Astrocyte (in vitro differentiated cells and primary cell): Measurements from ENCODE around the gene NID2. TPM values are rescaled to one million over a fixed set of nuclear protein-coding genes. Genes with fewer than 3 reads are reported as not detected.
A peak's percentile ranks its signal among the peaks of the same experiment; 100 is the strongest.

ENCODE experiments used
- DNase-seq: peaks from one replicate; pipeline ENCODE4 v3.0.0-alpha.2; 2010; ENCODE audit warnings: low read depth
- FAIRE-seq: peaks from 2 replicates; lab custom pipeline; 2011; peaks lifted over from hg19 to GRCh38; lab: Jason Lieb, UNC
- H2AFZ ChIP-seq: 2 replicates; pipeline ENCODE4 v1.6.0; 2012; ENCODE audit warnings: low read depth, low read length, inconsistent platforms
- H3K27ac ChIP-seq: 2 replicates; pipeline ENCODE4 v1.5.1; 2011; ENCODE audit warnings: low read depth, low read length, inconsistent platforms
- H3K27me3 ChIP-seq: 2 replicates; pipeline ENCODE4 v1.6.0; 2011; ENCODE audit warnings: low read length, inconsistent platforms; ENCODE audit not compliant: insufficient read depth
- H3K36me3 ChIP-seq: 2 replicates; pipeline ENCODE4 v1.5.1; 2011; ENCODE audit warnings: low read length, inconsistent platforms; ENCODE audit not compliant: insufficient read depth
- H3K4me1 ChIP-seq: 2 replicates; pipeline ENCODE4 v1.5.1; 2011; ENCODE audit warnings: low read length, inconsistent platforms; ENCODE audit not compliant: insufficient read depth
- H3K4me2 ChIP-seq: 2 replicates; pipeline ENCODE4 v1.6.0; 2012; ENCODE audit warnings: low read length, inconsistent platforms
- H3K4me3 ChIP-seq: 2 replicates; pipeline ENCODE4 v1.5.1; 2011; ENCODE audit warnings: low read depth, mild to moderate bottlenecking, low read length, inconsistent platforms; ENCODE audit not compliant: insufficient read depth
- H3K79me2 ChIP-seq: 2 replicates; pipeline ENCODE4 v1.6.0; 2012; ENCODE audit warnings: mild to moderate bottlenecking, low read length, inconsistent platforms; ENCODE audit not compliant: insufficient read depth
- H3K9ac ChIP-seq: 2 replicates; pipeline ENCODE4 v1.6.0; 2012; ENCODE audit warnings: mild to moderate bottlenecking, low read length, inconsistent platforms
- H3K9me3 ChIP-seq: 2 replicates; pipeline ENCODE4 v1.5.1; 2012; ENCODE audit warnings: low read depth, mild to moderate bottlenecking, low read length, inconsistent platforms; ENCODE audit not compliant: insufficient read depth
- H4K20me1 ChIP-seq: 2 replicates; pipeline ENCODE4 v1.6.0; 2012; ENCODE audit warnings: low read length, inconsistent platforms; ENCODE audit not compliant: insufficient read depth
- H3K27ac Mint-ChIP-seq: one replicate; pipeline ENCODE4 v1.8.0; 2021; ENCODE audit warnings: mild to moderate bottlenecking, mixed read lengths; ENCODE audit not compliant: unreplicated experiment
- H3K27me3 Mint-ChIP-seq: one replicate; pipeline ENCODE4 v1.8.0; 2021; ENCODE audit warnings: low read depth, mixed read lengths; ENCODE audit not compliant: unreplicated experiment
- H3K36me3 Mint-ChIP-seq: one replicate; pipeline ENCODE4 v1.8.0; 2021; ENCODE audit warnings: low read depth, mixed read lengths; ENCODE audit not compliant: unreplicated experiment
- H3K4me1 Mint-ChIP-seq: one replicate; pipeline ENCODE4 v1.8.0; 2021; ENCODE audit warnings: low read depth, mixed read lengths; ENCODE audit not compliant: unreplicated experiment
- H3K4me3 Mint-ChIP-seq: one replicate; pipeline ENCODE4 v1.8.0; 2021; ENCODE audit warnings: mild to moderate bottlenecking, moderate library complexity, mixed read lengths; ENCODE audit not compliant: unreplicated experiment
- H3K9me3 Mint-ChIP-seq: one replicate; pipeline ENCODE4 v1.8.0; 2021; ENCODE audit warnings: mild to moderate bottlenecking, mixed read lengths; ENCODE audit not compliant: unreplicated experiment
- CTCF ChIP-seq: IDR thresholded peaks from 2 replicates; pipeline ENCODE4 v1.5.1; 2011; ENCODE audit warnings: low read depth, mild to moderate bottlenecking, inconsistent platforms, low read length, moderate library complexity; ENCODE audit not compliant: insufficient read depth
- EZH2 ChIP-seq: IDR thresholded peaks from 2 replicates; pipeline ENCODE4 v1.6.1; 2012; ENCODE audit warnings: mild to moderate bottlenecking, low read length, inconsistent platforms; ENCODE audit not compliant: insufficient read depth
- total RNA-seq: library from RNA; stranded (reverse); gene quantifications from 2 replicates; pipeline ENCODE4 v1.2.1, GENCODE V29; 2021

The NID2 gene
- total RNA-seq, 1 donor from 2014 or later: 22.3 TPM

DNA sequence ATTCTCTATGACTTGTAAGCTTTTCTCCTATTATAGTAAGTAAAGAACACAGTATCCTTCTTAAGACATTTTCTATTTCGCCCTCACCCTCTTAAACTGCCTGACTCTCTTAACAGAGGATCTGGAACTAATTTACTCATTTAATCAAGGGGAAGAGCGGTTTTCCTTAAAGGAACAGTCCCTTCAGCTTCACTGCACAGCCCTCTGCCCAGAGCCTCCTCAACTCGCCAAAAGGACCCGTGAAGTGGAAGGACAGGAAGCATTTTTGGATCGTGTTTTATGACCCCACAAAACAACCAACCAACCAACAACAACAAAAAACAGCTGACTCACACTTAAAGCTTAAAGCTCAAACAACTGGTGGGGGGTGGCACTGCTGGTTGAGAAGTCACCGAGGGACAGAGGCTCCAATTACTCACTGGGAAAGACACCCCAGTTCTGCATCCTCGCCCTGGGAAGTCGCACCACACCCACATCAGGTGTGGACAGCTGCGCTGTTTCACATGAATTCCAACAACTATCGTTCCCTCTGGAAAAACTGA, 35.7 kb downstream of the NID2 start:
- Histone ChIP-seq H3K9me3 (no peaks in the 10 kb centered on the region), H3K79me2 (no peaks in the 10 kb centered on the region), H3K4me3 (peak overlapping the region; percentile 10), H3K4me1 (peaks cover 28% of the 10 kb centered on the region), H3K4me2 (peak overlapping the region; percentile 60), H3K27me3 (no peaks in the 10 kb centered on the region), H2AFZ (peak overlapping the region; percentile 21), H4K20me1 (no peaks in the 10 kb centered on the region), H3K36me3 (peaks cover 18% of the 10 kb centered on the region), H3K27ac (peak overlapping the region; percentile 62), H3K9ac (peak overlapping the region; percentile 34)
- H3K27ac Mint-ChIP-seq: no peak overlapping the region
- H3K4me1 Mint-ChIP-seq: peaks cover 10% of the 10 kb centered on the region
- FAIRE-seq: no peak
- peaks cover 3% of the 10 kb centered on the region for H3K36me3 Mint-ChIP-seq
- no peak overlapping the region for H3K4me3 Mint-ChIP-seq
- H3K9me3 Mint-ChIP-seq: peaks cover 2% of the 10 kb centered on the region
- DNase-seq: peak; percentile 60
- TF ChIP-seq EZH2 (no peak), CTCF (no peak)
- no peaks in the 10 kb centered on the region for H3K27me3 Mint-ChIP-seq

GRCh38 chr14:52032204-52032801, 36.6 kb downstream of the NID2 start:
- H3K36me3 ChIP-seq: peaks cover 10% of the 10 kb centered on the region
- Mint-ChIP-seq H3K27me3 (no peaks in the 10 kb centered on the region), H3K9me3 (peaks cover 2% of the 10 kb centered on the region), H3K27ac (peak overlapping the region; percentile 64), H3K36me3 (peaks cover 3% of the 10 kb centered on the region), H3K4me1 (peaks cover 10% of the 10 kb centered on the region), H3K4me3 (no peak overlapping the region)
- no peak overlapping the region for H2AFZ ChIP-seq
- H3K27ac ChIP-seq: peak overlapping the region; percentile 62
- DNase-seq: peak; percentile 81
- H3K4me3 ChIP-seq: no peak overlapping the region
- H3K9ac ChIP-seq: peak overlapping the region; percentile 34
- H3K79me2 ChIP-seq: no peaks in the 10 kb centered on the region
- no peaks in the 10 kb centered on the region for H3K27me3 ChIP-seq
- TF ChIP-seq EZH2: no peak
- TF ChIP-seq CTCF: no peak
- FAIRE-seq: no peak
- no peaks in the 10 kb centered on the region for H3K9me3 ChIP-seq
- no peaks in the 10 kb centered on the region for H4K20me1 ChIP-seq
- H3K4me1 ChIP-seq: peaks cover 28% of the 10 kb centered on the region
- peak overlapping the region; percentile 60 for H3K4me2 ChIP-seq

DNA sequence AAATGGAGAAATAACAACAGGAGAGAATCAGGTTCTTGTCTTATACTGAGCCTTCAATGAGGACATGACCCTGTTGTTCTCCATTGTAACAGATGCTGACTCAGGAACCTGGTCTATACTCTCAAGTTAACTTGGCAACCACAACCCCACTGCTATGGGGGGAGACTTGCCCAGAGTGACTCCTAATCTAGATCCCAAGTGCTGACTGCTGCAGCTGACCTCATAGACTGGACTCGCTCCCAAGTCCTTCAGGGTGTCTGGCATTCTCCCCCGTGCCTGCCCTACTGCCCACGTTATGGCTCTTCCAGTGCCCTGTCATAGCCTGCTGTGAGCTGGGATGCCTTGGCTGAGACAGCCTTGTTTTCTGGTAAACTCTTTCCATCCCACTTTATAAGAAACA, 37.1 kb downstream of the NID2 start:
- H3K4me3 Mint-ChIP-seq: no peak overlapping the region
- no peaks in the 10 kb centered on the region for H3K27me3 Mint-ChIP-seq
- no peaks in the 10 kb centered on the region for H4K20me1 ChIP-seq
- peaks cover 5% of the 10 kb centered on the region for H3K36me3 ChIP-seq
- TF ChIP-seq EZH2: no peak
- TF ChIP-seq CTCF: no peak
- H3K4me1 Mint-ChIP-seq: peaks cover 10% of the 10 kb centered on the region
- H2AFZ ChIP-seq: no peak overlapping the region
- H3K27ac ChIP-seq: peak overlapping the region; percentile 62
- peaks cover 2% of the 10 kb centered on the region for H3K9me3 Mint-ChIP-seq
- no peaks in the 10 kb centered on the region for H3K27me3 ChIP-seq
- peak; percentile 5 for FAIRE-seq
- H3K4me3 ChIP-seq: no peak overlapping the region
- no peaks in the 10 kb centered on the region for H3K9me3 ChIP-seq
- no peak overlapping the region for H3K27ac Mint-ChIP-seq
- H3K9ac ChIP-seq: peak overlapping the region; percentile 34
- peak; percentile 98 for DNase-seq
- no peaks in the 10 kb centered on the region for H3K79me2 ChIP-seq
- peaks cover 31% of the 10 kb centered on the region for H3K4me1 ChIP-seq
- H3K36me3 Mint-ChIP-seq: peaks cover 3% of the 10 kb centered on the region
- H3K4me2 ChIP-seq: peak overlapping the region; percentile 60
